CD4-positive, alpha-beta T cell treated with Interleukin-2 at 100 ng/mL for 4 hours (primary cell): ENCODE data around the gene ING5.

Experiments
- DNase-seq: peaks from one replicate; pipeline ENCODE4 v3.0.0-alpha.2; 2020; ENCODE audit warnings: low spot score

The ING5 gene

GRCh38 chr2:241776336-241777169, 74.7 kb downstream of the ING5 start, which contains the start of gene GAL3ST2:
TSS of gene GAL3ST2 (plus strand) at chr2:241776822. CDS start at chr2:241776956, 134 bp downstream.
- no peak for DNase-seq

GRCh38 chr2:241777170-241777685, 75.4 kb downstream of the ING5 start:
- DNase-seq = no peak

- DNase-seq = no peak
Measured at GRCh38 chr2:241777686-241778627, 76.1 kb downstream of the ING5 start.
